T-helper 17 cell (primary cell): ENCODE results near the gene ASB4. TPM values are rescaled to one million over a fixed set of nuclear protein-coding genes. Genes with fewer than 3 reads are reported as not detected.

Experiments
- total RNA-seq, 4 donors: library from RNA in 2 of 4; stranded (reverse) in 2 of 4; gene quantifications; one replicate each; pipeline ENCODE4 v1.2.3 and lab custom pipeline; 2022 to 2026

The ASB4 gene
- total RNA-seq, 2 donors from 2014 or later: not detected

Other genes with a start within 250 kb of the ASB4 start
- gene PON1, start 161.4 kb upstream of the ASB4 start, total RNA-seq: not detected
- gene PON3, start 89.6 kb upstream of the ASB4 start, total RNA-seq: not detected
- gene PON2, start 50.9 kb upstream of the ASB4 start, total RNA-seq: 1 to 10 TPM; 6.3 to 8.2 TPM
- under 1 TPM; 0.18 to 0.20 TPM for gene PDK4, start 110.6 kb downstream of the ASB4 start, total RNA-seq